ENCODE data around the gene HSPA9. TPM values are rescaled to one million over a fixed set of nuclear protein-coding genes. Genes with fewer than 3 reads are reported as not detected.

HSPA9 gene
- total RNA-seq, 1 donor from 2014 or later, result 160 TPM

DNA sequence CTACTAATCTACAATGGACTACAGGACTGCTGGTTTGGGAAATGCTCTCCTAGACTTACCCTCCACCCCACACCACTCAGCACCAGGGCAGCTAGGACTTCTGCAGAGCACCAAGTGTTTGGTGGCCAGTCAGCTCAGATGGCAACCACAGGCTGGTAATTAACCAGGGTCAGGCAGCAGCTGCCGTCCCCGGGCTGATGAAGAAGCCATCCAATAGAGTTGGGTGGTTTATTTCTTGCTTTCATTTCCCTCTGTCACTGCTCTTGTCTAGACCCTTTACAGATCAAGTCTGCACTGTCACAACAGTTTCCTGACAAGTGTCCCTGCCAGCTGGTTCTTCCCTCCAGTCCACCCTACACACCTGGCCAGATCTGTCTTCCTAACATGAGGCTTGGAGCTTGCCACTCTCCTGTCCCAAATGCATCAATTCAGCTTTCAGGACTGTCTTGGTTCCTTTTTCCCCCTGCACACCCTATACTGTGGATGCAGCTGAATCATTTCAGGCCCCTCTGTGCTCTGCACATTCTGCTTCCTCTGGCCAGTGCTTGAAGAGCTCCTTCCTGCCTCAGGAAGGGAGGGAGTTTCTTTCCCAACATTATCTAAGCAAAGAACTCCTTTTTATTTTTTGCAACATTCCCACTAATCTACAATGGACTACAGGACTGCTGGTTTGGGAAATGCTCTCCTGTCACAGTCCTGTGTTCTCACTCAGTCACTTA is 30.2 kb upstream of the HSPA9 start:
- DNase-seq (ENCODE audit: low spot score in 2 of 2, unreplicated experiment in 2 of 2), result no peak
- TF ChIP-seq, protein P1, sequence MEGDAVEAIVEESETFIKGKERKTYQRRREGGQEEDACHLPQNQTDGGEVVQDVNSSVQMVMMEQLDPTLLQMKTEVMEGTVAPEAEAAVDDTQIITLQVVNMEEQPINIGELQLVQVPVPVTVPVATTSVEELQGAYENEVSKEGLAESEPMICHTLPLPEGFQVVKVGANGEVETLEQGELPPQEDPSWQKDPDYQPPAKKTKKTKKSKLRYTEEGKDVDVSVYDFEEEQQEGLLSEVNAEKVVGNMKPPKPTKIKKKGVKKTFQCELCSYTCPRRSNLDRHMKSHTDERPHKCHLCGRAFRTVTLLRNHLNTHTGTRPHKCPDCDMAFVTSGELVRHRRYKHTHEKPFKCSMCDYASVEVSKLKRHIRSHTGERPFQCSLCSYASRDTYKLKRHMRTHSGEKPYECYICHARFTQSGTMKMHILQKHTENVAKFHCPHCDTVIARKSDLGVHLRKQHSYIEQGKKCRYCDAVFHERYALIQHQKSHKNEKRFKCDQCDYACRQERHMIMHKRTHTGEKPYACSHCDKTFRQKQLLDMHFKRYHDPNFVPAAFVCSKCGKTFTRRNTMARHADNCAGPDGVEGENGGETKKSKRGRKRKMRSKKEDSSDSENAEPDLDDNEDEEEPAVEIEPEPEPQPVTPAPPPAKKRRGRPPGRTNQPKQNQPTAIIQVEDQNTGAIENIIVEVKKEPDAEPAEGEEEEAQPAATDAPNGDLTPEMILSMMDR (IDR thresholded peaks at IDR 0.05; ENCODE audit: unreplicated experiment), result no peak
- no peaks in the 10 kb centered on the region for H3K36me3 Mint-ChIP-seq
- H3K9me3 Mint-ChIP-seq, result no peaks in the 10 kb centered on the region
- H3K27ac Mint-ChIP-seq, result peak overlapping the region; percentile 19
- peaks cover 50% of the 10 kb centered on the region for H3K4me1 Mint-ChIP-seq
- H3K4me3 Mint-ChIP-seq, result no peak overlapping the region
- no peaks in the 10 kb centered on the region for H3K27me3 Mint-ChIP-seq (ENCODE audit: low read depth)

DNA sequence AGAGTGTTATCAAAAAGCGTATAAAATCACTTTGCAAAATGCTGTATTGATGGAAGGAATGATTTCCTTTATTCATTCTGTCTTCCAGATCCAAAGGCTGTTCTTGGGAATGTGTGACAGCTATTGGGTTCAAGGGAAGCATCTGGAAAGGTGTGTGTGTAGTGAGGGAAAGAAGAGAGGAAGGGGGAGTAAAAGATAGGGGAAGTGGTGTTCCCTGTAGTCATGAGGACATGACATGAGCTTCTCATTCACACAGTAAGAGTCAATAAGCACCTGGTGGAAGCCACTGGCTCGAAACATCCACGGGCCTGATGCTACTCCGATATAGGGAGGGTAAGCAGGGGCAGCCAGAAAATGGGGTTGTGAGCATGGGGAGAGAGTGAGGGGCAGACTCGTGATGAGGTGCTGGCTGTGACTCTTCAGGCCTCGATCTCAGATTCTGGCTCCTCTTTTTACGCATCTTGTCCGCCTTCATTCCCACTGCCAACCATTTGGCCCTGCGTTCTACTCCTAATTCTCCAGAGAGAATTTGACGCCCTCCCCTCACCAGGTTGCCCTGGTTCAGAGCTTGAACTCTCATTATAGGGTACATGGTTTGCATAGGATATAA is 29.1 kb upstream of the HSPA9 start:
- Mint-ChIP-seq H3K27ac (no peak overlapping the region), H3K4me1 (peaks cover 39% of the 10 kb centered on the region)

DNA sequence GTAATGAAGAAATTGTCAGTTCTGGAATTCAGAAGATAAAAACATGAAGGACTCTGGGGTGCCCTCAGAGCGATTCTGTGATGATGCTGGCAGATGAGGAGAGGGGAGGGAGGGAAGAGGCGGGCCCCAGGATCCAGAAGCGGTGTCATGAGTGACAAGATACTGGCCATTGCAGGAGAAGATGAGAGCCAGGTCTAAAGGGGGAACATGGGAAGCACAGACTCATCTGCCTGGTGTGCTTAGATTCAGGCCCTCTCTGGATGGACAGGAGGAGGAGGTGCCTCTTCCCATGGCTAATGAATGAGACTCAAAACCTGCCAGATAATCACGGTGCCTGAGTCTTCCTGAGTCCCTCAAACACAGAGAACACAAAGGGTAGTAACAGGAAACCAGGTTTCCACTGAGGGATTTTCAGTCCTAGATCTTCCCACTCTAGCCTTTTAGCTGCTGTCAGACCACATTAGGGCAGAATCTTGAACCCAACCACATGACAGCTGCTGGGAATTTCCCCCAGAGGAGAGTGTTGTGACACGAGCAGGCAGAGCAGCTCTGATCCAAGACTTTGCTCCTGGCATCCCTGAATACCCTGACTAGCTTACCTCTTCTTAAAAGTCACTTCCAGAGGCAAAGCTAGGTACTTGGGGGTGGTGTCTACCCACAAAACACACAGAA is 28.2 kb upstream of the HSPA9 start:
- peak overlapping the region; percentile 61 for H3K27ac Mint-ChIP-seq
- TF ChIP-seq, protein P1 (IDR thresholded peaks at IDR 0.05; ENCODE audit: unreplicated experiment), result no peak
- H3K4me3 Mint-ChIP-seq, result no peak overlapping the region
- no peak for DNase-seq (ENCODE audit: low spot score in 2 of 2, unreplicated experiment in 2 of 2)
- H3K36me3 Mint-ChIP-seq, result no peaks in the 10 kb centered on the region
- peaks cover 34% of the 10 kb centered on the region for H3K4me1 Mint-ChIP-seq
- no peaks in the 10 kb centered on the region for H3K9me3 Mint-ChIP-seq
- H3K27me3 Mint-ChIP-seq (ENCODE audit: low read depth), result no peaks in the 10 kb centered on the region

More for the DNA sequence above, 29.1 kb upstream of the HSPA9 start:
- TF ChIP-seq, protein P1 (IDR thresholded peaks at IDR 0.05; ENCODE audit: unreplicated experiment), result no peak
- no peaks in the 10 kb centered on the region for H3K36me3 Mint-ChIP-seq
- H3K27me3 Mint-ChIP-seq (ENCODE audit: low read depth), result no peaks in the 10 kb centered on the region
- no peaks in the 10 kb centered on the region for H3K9me3 Mint-ChIP-seq
- DNase-seq (ENCODE audit: low spot score in 2 of 2, unreplicated experiment in 2 of 2), result no peak
- no peak overlapping the region for H3K4me3 Mint-ChIP-seq

DNA sequence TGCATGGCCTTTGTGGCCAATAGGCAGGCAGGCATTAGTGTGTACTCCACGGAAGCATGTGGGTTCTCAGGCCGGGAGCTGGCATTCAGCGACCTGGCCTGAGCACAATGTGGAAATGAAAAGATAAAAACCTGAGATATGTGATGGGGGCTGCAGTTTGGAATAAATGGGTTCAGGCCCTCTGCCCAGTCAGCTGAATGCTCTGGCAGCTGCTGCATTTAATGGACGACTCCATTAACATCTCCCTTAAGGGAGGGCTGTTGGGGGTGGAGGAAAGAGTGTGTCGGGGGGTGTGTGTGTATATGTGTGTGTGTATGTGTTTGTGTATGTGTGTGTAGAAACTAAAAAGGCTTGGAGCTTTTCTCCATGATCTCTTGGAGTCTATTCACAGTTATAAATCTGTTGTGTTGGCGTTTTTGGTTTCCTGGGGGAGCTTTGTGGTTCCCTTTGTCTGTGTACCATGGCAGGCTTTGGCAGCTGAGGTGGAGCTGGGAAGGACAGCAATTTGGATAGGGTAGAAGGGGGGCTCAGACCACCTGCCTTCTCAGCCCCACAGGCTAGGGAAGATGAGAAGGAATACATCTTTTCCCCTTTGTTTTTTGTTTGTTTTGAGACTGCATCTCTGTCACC is 27.3 kb upstream of the HSPA9 start:
- H3K36me3 Mint-ChIP-seq, result no peaks in the 10 kb centered on the region
- no peak for DNase-seq (ENCODE audit: low spot score in 2 of 2, unreplicated experiment in 2 of 2)
- H3K27me3 Mint-ChIP-seq (ENCODE audit: low read depth), result no peaks in the 10 kb centered on the region
- no peak overlapping the region for H3K4me3 Mint-ChIP-seq
- no peaks in the 10 kb centered on the region for H3K9me3 Mint-ChIP-seq
- peak overlapping the region; percentile 40 for H3K27ac Mint-ChIP-seq
- TF ChIP-seq, protein P1 (IDR thresholded peaks at IDR 0.05; ENCODE audit: unreplicated experiment), result no peak
- peaks cover 38% of the 10 kb centered on the region for H3K4me1 Mint-ChIP-seq

DNA sequence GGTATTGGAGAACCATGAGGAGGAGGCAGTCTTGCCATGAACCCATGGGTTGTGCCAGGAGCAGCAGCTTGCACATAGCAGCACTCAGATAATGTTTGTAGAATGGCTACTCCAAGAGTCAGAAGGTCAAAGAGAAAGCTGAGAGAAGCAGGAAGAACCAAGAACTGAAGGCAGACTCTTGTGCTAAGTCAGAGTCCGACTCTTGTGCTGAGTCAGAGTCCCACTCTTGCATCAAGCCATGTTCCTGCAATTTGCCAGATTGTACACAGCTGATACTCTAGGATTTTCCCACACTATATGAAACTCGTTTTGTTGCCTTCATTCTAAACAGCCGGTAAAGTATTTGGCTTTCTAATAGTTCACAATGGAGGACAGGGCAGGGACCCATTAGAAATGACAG is 26.2 kb upstream of the HSPA9 start:
- TF ChIP-seq, protein P1 (IDR thresholded peaks at IDR 0.05; ENCODE audit: unreplicated experiment), result no peak
- H3K4me3 Mint-ChIP-seq, result no peak overlapping the region
- no peaks in the 10 kb centered on the region for H3K9me3 Mint-ChIP-seq
- no peaks in the 10 kb centered on the region for H3K36me3 Mint-ChIP-seq
- no peaks in the 10 kb centered on the region for H3K27me3 Mint-ChIP-seq (ENCODE audit: low read depth)
- DNase-seq (ENCODE audit: low spot score in 2 of 2, unreplicated experiment in 2 of 2), result no peak
- H3K4me1 Mint-ChIP-seq, result peaks cover 41% of the 10 kb centered on the region
- H3K27ac Mint-ChIP-seq, result no peak overlapping the region

Measured in mesothelial cell of epicardium (in vitro differentiated cells).